Activated CD4-positive, alpha-beta T cell treated with anti-CD3 and anti-CD28 coated beads for 4 hours (primary cell): Measurements from ENCODE around the gene CDH4.

ENCODE experiments used
- DNase-seq, 2 donors: peaks; one replicate each; pipeline ENCODE4 v3.0.0-alpha.2; 2020

The CDH4 gene

GRCh38 chr20:61664556-61665320 is 412.7 kb downstream of the CDH4 start:
- DNase-seq: no peak

- no peak for DNase-seq
Measured at GRCh38 chr20:61665528-61666470, 413.7 kb downstream of the CDH4 start.

GRCh38 chr20:61666471-61666832 is 414.4 kb downstream of the CDH4 start:
- no peak for DNase-seq

- DNase-seq: no peak
Measured at GRCh38 chr20:61667056-61667792, 415.2 kb downstream of the CDH4 start.

- DNase-seq: no peak
Measured at GRCh38 chr20:61668065-61668650, 416.1 kb downstream of the CDH4 start.

GRCh38 chr20:61668771-61669503 is 416.9 kb downstream of the CDH4 start:
- DNase-seq: no peak

GRCh38 chr20:61670274-61670673 is 418.2 kb downstream of the CDH4 start:
- no peak for DNase-seq

GRCh38 chr20:61671559-61671958 is 419.5 kb downstream of the CDH4 start:
- no peak for DNase-seq

GRCh38 chr20:61673152-61673847 is 421.2 kb downstream of the CDH4 start:
- DNase-seq: no peak

- DNase-seq: no peak
Measured at GRCh38 chr20:61674121-61674520, 422.1 kb downstream of the CDH4 start.

- DNase-seq: no peak
Measured at GRCh38 chr20:61674688-61675087, 422.6 kb downstream of the CDH4 start.

GRCh38 chr20:61677928-61678327 is 425.9 kb downstream of the CDH4 start:
- DNase-seq: no peak

GRCh38 chr20:61678437-61678836 is 426.4 kb downstream of the CDH4 start:
- no peak for DNase-seq

- DNase-seq: no peak
Measured at GRCh38 chr20:61679473-61679872, 427.4 kb downstream of the CDH4 start.

- no peak for DNase-seq
Measured at GRCh38 chr20:61680096-61680495, 428.0 kb downstream of the CDH4 start.

GRCh38 chr20:61682114-61682995 is 430.3 kb downstream of the CDH4 start:
- no peak for DNase-seq

- no peak for DNase-seq
Measured at GRCh38 chr20:61682996-61683681, 431.1 kb downstream of the CDH4 start.

GRCh38 chr20:61683721-61684120 is 431.7 kb downstream of the CDH4 start:
- DNase-seq: no peak

GRCh38 chr20:61684136-61684535 is 432.1 kb downstream of the CDH4 start:
- DNase-seq: no peak
